BLaER1 (cell line): Measurements from ENCODE around the gene HRC.

Experiments
- H3K27ac ChIP-seq: shearing (Covaris generic); formaldehyde crosslinking; 2 replicates; pipeline ENCODE4 v1.8.1; 2022
- H3K27me3 ChIP-seq: shearing (Covaris generic); formaldehyde crosslinking; 2 replicates; pipeline ENCODE4 v1.8.1; 2022
- H3K36me3 ChIP-seq: shearing (Covaris generic); formaldehyde crosslinking; 2 replicates; pipeline ENCODE4 v1.8.1; 2022
- H3K4me1 ChIP-seq: shearing (Covaris generic); formaldehyde crosslinking; 2 replicates; pipeline ENCODE4 v1.8.1; 2022
- H3K4me2 ChIP-seq: shearing (Covaris generic); formaldehyde crosslinking; 2 replicates; pipeline ENCODE4 v1.8.1; 2022
- H3K4me3 ChIP-seq: shearing (Covaris generic); formaldehyde crosslinking; 2 replicates; pipeline ENCODE4 v1.8.1; 2022
- H3K9ac ChIP-seq: shearing (Covaris generic); formaldehyde crosslinking; 2 replicates; pipeline ENCODE4 v1.8.1; 2022
- H3K9me3 ChIP-seq: shearing (Covaris generic); formaldehyde crosslinking; 2 replicates; pipeline ENCODE4 v1.8.1; 2022
- H4K20me1 ChIP-seq: shearing (Covaris generic); formaldehyde crosslinking; 2 replicates; pipeline ENCODE4 v1.8.1; 2022
- Cebpa-rat ChIP-seq: shearing (Covaris generic); IDR thresholded peaks from 2 replicates; pipeline ENCODE4 v1.8.1; 2022

HRC gene

DNA sequence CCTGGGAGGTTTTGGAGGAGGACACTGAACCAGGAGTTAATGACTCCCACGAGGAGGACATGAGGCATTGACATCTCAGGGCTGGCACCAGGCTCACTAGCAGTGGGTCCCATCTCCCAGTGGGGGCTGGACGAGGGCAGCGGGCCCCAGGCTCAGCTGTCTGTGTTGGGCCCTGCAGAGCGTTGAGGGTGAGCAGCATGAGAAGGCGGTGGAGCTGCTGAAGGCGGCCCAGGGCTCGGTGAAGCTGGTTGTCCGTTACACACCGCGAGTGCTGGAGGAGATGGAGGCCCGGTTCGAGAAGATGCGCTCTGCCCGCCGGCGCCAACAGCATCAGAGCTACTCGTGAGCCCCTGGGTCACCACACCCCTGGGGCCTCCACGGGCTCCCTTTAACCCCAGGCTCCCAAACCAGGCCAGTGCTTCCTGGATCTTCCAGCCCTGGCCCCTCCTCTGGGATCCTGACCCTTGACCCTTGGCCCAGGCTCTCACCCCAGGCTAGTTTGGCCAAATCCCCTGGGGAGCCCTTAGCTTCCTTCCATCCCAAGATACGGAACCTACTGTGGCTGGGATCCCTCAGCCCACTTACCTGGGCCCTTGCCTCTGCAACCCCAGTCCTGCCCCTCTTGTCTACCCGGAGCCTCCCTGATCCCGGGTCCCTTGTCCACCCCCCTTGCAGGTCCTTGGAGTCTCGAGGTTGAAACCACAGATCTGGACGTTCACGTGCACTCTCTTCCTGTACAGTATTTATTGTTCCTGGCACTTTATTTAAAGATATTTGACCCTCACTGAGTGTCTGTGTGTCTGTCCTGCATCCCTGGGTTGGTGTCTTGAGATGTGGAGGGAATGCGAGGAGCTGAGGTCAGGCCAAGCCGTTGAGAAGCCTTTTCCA is 37.3 kb downstream of the HRC start:
- Histone ChIP-seq H3K27ac (peak overlapping the region; percentile 98), H3K36me3 (no peaks in the 10 kb centered on the region; the same call in 1 of the 2 replicates), H3K27me3 (peaks cover 35% of the 10 kb centered on the region), H3K4me3 (peak overlapping the region; percentile 75), H4K20me1 (peaks cover 24% of the 10 kb centered on the region), H3K9ac (peak overlapping the region; percentile 97), H3K9me3 (no peaks in the 10 kb centered on the region), H3K4me1 (peaks cover 63% of the 10 kb centered on the region), H3K4me2 (peak overlapping the region; percentile 99)
- no peak for TF ChIP-seq Cebpa-rat

- peak overlapping the region; percentile 33 for H3K4me2 ChIP-seq
- H3K4me3 ChIP-seq: no peak overlapping the region
- no peaks in the 10 kb centered on the region for H3K9me3 ChIP-seq
- peaks cover 19% of the 10 kb centered on the region for H4K20me1 ChIP-seq
- H3K27ac ChIP-seq: no peak overlapping the region
- peaks cover 64% of the 10 kb centered on the region for H3K4me1 ChIP-seq
- TF ChIP-seq Cebpa-rat: no peak
- H3K36me3 ChIP-seq: no peaks in the 10 kb centered on the region; the same call in 1 of the 2 replicates
- no peak overlapping the region for H3K9ac ChIP-seq
- peaks cover 22% of the 10 kb centered on the region for H3K27me3 ChIP-seq
Observed at GRCh38 chr19:49116544-49116943, 38.7 kb downstream of the HRC start.

DNA sequence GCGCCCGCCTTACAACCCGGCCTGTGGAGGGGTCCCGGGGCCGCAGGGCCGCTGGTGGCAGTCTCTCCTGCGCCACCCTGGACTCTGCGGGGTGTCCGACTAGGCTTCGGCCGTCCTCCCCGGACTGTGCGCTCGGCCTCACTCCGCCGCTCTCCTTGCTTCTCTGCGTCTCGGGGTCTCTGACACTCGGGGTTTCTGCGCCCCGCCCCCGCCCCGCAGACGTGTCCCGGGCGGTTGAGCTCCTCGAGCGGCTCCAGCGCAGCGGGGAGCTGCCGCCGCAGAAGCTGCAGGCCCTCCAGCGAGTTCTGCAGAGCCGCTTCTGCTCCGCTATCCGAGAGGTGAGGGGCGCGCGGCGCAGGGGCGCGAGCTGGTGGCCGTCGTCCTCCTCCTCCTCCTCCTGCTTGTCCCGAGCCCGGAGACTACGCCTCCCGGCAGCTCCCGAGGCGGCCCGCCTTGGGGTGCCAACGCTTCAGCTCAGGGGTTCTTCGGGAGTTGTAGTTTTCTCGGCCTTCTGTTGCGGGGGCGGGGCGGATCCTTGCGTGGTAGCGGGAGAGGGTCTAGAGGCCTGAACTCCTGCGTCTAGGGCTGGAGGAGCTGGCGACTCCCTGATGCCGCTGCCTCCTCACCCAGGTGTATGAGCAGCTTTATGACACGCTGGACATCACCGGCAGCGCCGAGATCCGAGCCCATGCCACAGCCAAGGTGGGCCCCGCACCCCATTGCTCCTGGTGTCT is 40.4 kb downstream of the HRC start:
- no peak for TF ChIP-seq Cebpa-rat
- Histone ChIP-seq H3K4me3 (peak overlapping the region; percentile 86), H4K20me1 (peaks cover 9% of the 10 kb centered on the region), H3K27me3 (peaks cover 5% of the 10 kb centered on the region), H3K27ac (peak overlapping the region; percentile 63), H3K9ac (peak overlapping the region; percentile 82), H3K4me1 (peaks cover 52% of the 10 kb centered on the region), H3K36me3 (peaks cover 9% of the 10 kb centered on the region), H3K9me3 (no peaks in the 10 kb centered on the region), H3K4me2 (peak overlapping the region; percentile 97)

GRCh38 chr19:49113762-49114629 is 41.2 kb downstream of the HRC start, which contains the start of gene LIN7B:
Gene LIN7B, plus strand, starts transcription at chr19:49114370. Its CDS starts 35 bp downstream, at chr19:49114405.
- peak within 1 kb of the TSS; percentile 63 for H3K27ac ChIP-seq
- peak within 1 kb of the TSS; percentile 82 for H3K9ac ChIP-seq
- peak within 1 kb of the TSS; percentile 97 for H3K4me2 ChIP-seq
- no peaks in the 10 kb centered on the region for H3K27me3 ChIP-seq
- no peak for TF ChIP-seq Cebpa-rat
- peaks cover 51% of the 10 kb centered on the region for H3K4me1 ChIP-seq
- no peaks in the 10 kb centered on the region for H3K9me3 ChIP-seq
- H3K36me3 ChIP-seq: peaks cover 17% of the 10 kb centered on the region
- peaks cover 15% of the 10 kb centered on the region for H4K20me1 ChIP-seq
- H3K4me3 ChIP-seq: peak within 1 kb of the TSS; percentile 86

DNA sequence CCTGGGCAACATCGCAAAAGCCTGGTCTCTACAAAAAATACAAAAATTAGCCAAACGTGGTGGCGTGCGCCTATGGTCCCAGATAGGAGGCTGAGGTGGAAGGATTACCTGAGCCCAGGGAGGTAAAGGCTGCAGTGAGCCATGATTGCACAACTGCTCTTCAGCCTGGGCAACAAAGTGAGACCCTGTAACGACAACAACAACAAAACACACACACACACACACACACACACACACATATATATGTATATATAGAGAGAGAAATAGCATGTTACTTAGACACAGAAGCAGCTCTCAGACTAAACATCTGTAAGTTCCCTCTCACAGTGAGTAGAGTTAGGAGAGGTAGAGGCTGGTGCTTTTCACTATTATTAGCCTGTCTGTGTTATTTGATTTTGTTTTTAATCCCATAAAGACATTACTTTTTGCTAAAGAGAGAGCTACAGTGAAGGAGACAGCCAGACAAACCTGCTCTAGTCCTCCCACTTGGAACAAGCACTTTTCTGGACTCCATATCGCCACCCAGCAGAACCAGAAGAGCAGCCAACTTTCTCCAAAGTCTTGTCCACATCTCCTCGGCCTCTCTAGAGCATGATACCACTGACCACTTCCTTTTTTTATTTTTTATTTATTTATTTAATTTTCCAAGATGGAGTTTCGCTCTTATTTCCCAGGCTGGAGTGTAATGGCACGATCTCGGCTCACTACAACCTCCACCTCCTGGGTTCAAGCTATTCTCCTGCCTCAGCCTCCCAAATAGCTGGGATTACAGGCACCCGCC is 43.8 kb downstream of the HRC start:
- Histone ChIP-seq H3K27ac (no peak overlapping the region), H3K36me3 (peaks cover 43% of the 10 kb centered on the region)

GRCh38 chr19:49110567-49110966 is 44.6 kb downstream of the HRC start:
- peaks cover 37% of the 10 kb centered on the region for H3K4me1 ChIP-seq
- no peak overlapping the region for H3K27ac ChIP-seq
- no peaks in the 10 kb centered on the region for H3K27me3 ChIP-seq
- no peak overlapping the region for H3K4me2 ChIP-seq
- H4K20me1 ChIP-seq: peaks cover 50% of the 10 kb centered on the region
- no peak for TF ChIP-seq Cebpa-rat
- no peak overlapping the region for H3K4me3 ChIP-seq
- H3K9ac ChIP-seq: no peak overlapping the region
- H3K36me3 ChIP-seq: peaks cover 51% of the 10 kb centered on the region
- H3K9me3 ChIP-seq: no peaks in the 10 kb centered on the region

More for the DNA sequence above, 43.8 kb downstream of the HRC start:
- H3K9me3 ChIP-seq: no peaks in the 10 kb centered on the region
- H3K4me2 ChIP-seq: no peak overlapping the region
- H3K4me1 ChIP-seq: peaks cover 37% of the 10 kb centered on the region
- H4K20me1 ChIP-seq: peaks cover 41% of the 10 kb centered on the region
- no peaks in the 10 kb centered on the region for H3K27me3 ChIP-seq
- H3K4me3 ChIP-seq: no peak overlapping the region
- no peak for TF ChIP-seq Cebpa-rat
- H3K9ac ChIP-seq: no peak overlapping the region

DNA sequence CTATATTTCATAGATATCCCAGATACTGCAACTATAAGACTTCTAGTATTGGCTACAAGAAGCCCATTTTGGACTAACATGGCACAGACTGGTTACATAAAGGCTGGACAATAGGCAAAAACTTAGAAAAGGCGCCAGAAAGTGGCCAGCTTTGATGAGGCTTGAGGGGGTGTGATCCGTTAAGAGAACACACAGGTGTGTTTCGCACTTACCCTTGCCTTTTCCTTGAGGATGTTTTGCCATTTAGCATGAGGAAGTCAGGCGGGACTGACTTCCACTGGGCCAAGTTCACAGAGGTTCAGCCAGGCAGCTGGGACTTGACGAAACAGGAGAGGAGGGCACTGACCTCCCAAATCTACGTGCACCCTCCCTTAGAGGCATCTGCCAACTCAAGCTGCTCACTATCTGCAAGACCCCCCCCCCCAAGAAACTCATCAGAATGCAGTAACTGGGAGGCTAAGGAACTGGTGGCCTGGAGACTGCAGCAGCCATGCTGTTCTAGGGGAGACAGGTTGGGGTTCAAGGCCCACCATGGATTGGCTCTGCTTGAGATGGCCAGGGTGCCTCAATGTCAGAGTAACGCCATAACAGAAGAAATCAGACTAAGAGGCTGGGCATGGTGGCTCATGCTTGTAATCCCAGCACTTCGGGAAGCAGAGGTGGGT is 45.5 kb downstream of the HRC start:
- H3K9me3 ChIP-seq: no peaks in the 10 kb centered on the region
- H3K27me3 ChIP-seq: no peaks in the 10 kb centered on the region
- TF ChIP-seq Cebpa-rat: no peak
- H3K4me2 ChIP-seq: no peak overlapping the region
- H3K27ac ChIP-seq: no peak overlapping the region
- H3K36me3 ChIP-seq: peaks cover 60% of the 10 kb centered on the region
- no peak overlapping the region for H3K9ac ChIP-seq
- peaks cover 37% of the 10 kb centered on the region for H3K4me1 ChIP-seq
- no peak overlapping the region for H3K4me3 ChIP-seq
- H4K20me1 ChIP-seq: peaks cover 58% of the 10 kb centered on the region

DNA sequence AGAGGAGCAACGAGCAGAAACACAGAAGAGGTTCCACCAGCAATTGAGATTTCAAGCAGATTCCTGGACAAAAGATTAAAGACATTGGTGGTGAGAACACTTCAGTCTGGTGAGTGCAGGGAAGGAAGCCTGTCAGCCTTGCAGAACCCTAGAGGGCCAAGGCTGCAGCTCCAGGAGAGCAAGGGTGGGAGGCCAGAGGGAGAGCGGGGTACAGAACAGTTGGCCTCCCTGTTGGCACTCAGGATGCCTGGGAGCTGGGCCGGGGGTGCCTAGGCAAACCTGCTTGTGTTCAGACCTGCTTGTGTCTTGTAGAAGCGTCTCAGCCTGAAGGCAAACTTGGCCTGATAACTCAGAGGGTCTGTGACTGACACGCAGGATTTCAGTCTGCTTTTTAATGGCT is 46.1 kb downstream of the HRC start:
- H3K9ac ChIP-seq: no peak overlapping the region
- H3K9me3 ChIP-seq: no peaks in the 10 kb centered on the region
- peaks cover 61% of the 10 kb centered on the region for H4K20me1 ChIP-seq
- H3K4me1 ChIP-seq: peaks cover 40% of the 10 kb centered on the region
- H3K4me3 ChIP-seq: no peak overlapping the region
- H3K27me3 ChIP-seq: no peaks in the 10 kb centered on the region
- no peak overlapping the region for H3K4me2 ChIP-seq
- H3K36me3 ChIP-seq: peaks cover 60% of the 10 kb centered on the region
- TF ChIP-seq Cebpa-rat: no peak
- H3K27ac ChIP-seq: peak overlapping the region; percentile 7; the same call in 1 of the 2 replicates
